ENCODE data around the gene CMTM2. TPM values are rescaled to one million over a fixed set of nuclear protein-coding genes. Genes with fewer than 3 reads are reported as not detected.
A peak's percentile ranks its signal among the peaks of the same experiment; 100 is the strongest.

CMTM2 gene
- total RNA-seq, 1 donor from 2014 or later, result not detected

DNA sequence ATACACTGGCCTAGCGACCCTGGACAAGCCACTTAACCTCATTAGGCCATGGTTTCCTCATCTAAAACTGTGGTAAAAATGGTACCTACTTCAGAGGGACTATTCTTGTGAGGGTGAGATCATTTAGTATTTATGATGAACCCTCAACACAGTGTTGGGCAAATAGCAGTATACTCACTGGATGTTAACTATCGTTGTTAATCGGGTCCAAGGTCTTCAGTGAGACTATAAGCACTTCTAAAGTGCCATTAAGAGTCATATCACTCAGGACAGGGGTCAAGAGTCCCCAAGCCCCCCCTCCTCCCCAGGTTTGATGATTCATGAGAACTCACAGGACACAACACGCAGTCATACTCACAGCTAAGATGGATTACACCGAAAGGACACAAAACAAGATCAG lies 40.4 kb upstream of the CMTM2 start:
- FAIRE-seq (no peak), DNase-seq (ENCODE audit: low read depth) (no peak)
- Histone ChIP-seq H3K79me2 (ENCODE audit: insufficient read depth, low read length) (no peaks in the 10 kb centered on the region), H3K4me2 (ENCODE audit: low read length) (no peak overlapping the region), H3K27ac (ENCODE audit: low read depth, low read length) (no peak overlapping the region), H3K27me3 (ENCODE audit: insufficient read depth, low read length) (no peaks in the 10 kb centered on the region), H3K4me3 (ENCODE audit: insufficient read depth, low read depth, low read length) (no peak overlapping the region), H4K20me1 (ENCODE audit: insufficient read depth, low read length) (no peaks in the 10 kb centered on the region), H2AFZ (ENCODE audit: low read depth, low read length) (no peak overlapping the region), H3K4me1 (ENCODE audit: insufficient read depth, low read length) (peaks cover 5% of the 10 kb centered on the region), H3K9ac (ENCODE audit: low read length) (no peak overlapping the region), H3K9me3 (ENCODE audit: insufficient read depth, low read depth, low read length) (no peaks in the 10 kb centered on the region), H3K36me3 (ENCODE audit: insufficient read depth, low read length) (peaks cover 5% of the 10 kb centered on the region)
- H3K4me3 Mint-ChIP-seq (ENCODE audit: unreplicated experiment), result no peak overlapping the region
- no peak overlapping the region for H3K27ac Mint-ChIP-seq (ENCODE audit: unreplicated experiment)
- peaks cover 9% of the 10 kb centered on the region for H3K27me3 Mint-ChIP-seq (ENCODE audit: low read depth, unreplicated experiment)
- peaks cover 11% of the 10 kb centered on the region for H3K4me1 Mint-ChIP-seq (ENCODE audit: low read depth, unreplicated experiment)
- no peak for TF ChIP-seq EZH2 (IDR thresholded peaks at IDR 0.05; ENCODE audit: insufficient read depth, low read length)
- TF ChIP-seq, protein P1, sequence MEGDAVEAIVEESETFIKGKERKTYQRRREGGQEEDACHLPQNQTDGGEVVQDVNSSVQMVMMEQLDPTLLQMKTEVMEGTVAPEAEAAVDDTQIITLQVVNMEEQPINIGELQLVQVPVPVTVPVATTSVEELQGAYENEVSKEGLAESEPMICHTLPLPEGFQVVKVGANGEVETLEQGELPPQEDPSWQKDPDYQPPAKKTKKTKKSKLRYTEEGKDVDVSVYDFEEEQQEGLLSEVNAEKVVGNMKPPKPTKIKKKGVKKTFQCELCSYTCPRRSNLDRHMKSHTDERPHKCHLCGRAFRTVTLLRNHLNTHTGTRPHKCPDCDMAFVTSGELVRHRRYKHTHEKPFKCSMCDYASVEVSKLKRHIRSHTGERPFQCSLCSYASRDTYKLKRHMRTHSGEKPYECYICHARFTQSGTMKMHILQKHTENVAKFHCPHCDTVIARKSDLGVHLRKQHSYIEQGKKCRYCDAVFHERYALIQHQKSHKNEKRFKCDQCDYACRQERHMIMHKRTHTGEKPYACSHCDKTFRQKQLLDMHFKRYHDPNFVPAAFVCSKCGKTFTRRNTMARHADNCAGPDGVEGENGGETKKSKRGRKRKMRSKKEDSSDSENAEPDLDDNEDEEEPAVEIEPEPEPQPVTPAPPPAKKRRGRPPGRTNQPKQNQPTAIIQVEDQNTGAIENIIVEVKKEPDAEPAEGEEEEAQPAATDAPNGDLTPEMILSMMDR (IDR thresholded peaks at IDR 0.05; ENCODE audit: insufficient read depth, low read depth, low read length), result no peak
- H3K9me3 Mint-ChIP-seq (ENCODE audit: unreplicated experiment), result peaks cover 3% of the 10 kb centered on the region
- peaks cover 23% of the 10 kb centered on the region for H3K36me3 Mint-ChIP-seq (ENCODE audit: low read depth, unreplicated experiment)

DNA sequence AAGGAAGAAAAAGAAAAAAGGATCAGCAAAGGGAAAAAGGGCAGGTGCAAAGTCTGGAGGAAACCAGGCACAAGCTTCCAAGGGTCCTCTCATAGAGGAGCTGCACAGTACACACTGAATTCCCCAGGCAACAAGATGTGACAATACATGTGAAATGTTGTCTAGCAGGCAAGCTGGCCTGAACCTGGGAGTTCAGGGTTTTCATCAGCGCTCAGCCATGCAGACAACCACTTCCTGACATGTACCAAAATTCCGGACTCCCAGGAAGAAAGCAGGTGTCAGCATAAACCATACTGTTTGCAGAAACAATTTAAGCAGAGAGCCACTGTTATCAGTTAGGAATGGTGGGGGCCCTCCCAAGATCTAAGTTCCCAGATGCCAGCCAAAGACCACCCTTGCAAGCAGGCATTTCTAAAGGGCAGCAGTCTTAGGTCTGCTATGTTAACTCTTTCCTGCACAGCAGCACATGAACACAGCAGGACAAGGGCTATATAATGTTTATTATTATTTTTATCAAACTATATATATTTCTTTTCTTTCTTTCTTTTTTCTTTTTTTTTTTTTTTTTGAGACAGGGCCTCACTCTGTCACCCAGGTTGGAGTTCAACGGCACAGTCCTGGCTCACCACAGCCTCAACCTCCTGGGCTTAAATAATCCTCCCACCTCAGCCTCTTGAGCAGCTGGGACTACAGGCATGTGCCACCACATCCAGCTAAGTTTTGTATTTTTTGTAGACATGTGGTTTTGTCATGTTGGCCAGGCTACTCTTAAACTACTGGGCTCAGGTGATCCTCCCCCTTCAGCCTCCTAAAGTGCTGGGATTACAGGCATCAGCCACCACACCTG lies 39.4 kb upstream of the CMTM2 start:
- H3K36me3 ChIP-seq (ENCODE audit: insufficient read depth, low read length), result peaks cover 5% of the 10 kb centered on the region
- H4K20me1 ChIP-seq (ENCODE audit: insufficient read depth, low read length), result no peaks in the 10 kb centered on the region
- H2AFZ ChIP-seq (ENCODE audit: low read depth, low read length), result no peak overlapping the region
- H3K9me3 ChIP-seq (ENCODE audit: insufficient read depth, low read depth, low read length), result no peaks in the 10 kb centered on the region
- peak; percentile 70 for DNase-seq (ENCODE audit: low read depth)
- FAIRE-seq, result no peak
- H3K9ac ChIP-seq (ENCODE audit: low read length), result no peak overlapping the region
- Mint-ChIP-seq H3K9me3 (ENCODE audit: unreplicated experiment) (peaks cover 1% of the 10 kb centered on the region), H3K4me1 (ENCODE audit: low read depth, unreplicated experiment) (peaks cover 11% of the 10 kb centered on the region), H3K27ac (ENCODE audit: unreplicated experiment) (no peak overlapping the region), H3K27me3 (ENCODE audit: low read depth, unreplicated experiment) (peaks cover 7% of the 10 kb centered on the region), H3K4me3 (ENCODE audit: unreplicated experiment) (no peak overlapping the region), H3K36me3 (ENCODE audit: low read depth, unreplicated experiment) (peaks cover 19% of the 10 kb centered on the region)
- H3K27ac ChIP-seq (ENCODE audit: low read depth, low read length), result no peak overlapping the region
- H3K4me3 ChIP-seq (ENCODE audit: insufficient read depth, low read depth, low read length), result no peak overlapping the region
- H3K4me1 ChIP-seq (ENCODE audit: insufficient read depth, low read length), result peaks cover 5% of the 10 kb centered on the region
- TF ChIP-seq EZH2 (IDR thresholded peaks at IDR 0.05; ENCODE audit: insufficient read depth, low read length), result no peak
- H3K79me2 ChIP-seq (ENCODE audit: insufficient read depth, low read length), result no peaks in the 10 kb centered on the region
- no peaks in the 10 kb centered on the region for H3K27me3 ChIP-seq (ENCODE audit: insufficient read depth, low read length)
- H3K4me2 ChIP-seq (ENCODE audit: low read length), result no peak overlapping the region

DNA sequence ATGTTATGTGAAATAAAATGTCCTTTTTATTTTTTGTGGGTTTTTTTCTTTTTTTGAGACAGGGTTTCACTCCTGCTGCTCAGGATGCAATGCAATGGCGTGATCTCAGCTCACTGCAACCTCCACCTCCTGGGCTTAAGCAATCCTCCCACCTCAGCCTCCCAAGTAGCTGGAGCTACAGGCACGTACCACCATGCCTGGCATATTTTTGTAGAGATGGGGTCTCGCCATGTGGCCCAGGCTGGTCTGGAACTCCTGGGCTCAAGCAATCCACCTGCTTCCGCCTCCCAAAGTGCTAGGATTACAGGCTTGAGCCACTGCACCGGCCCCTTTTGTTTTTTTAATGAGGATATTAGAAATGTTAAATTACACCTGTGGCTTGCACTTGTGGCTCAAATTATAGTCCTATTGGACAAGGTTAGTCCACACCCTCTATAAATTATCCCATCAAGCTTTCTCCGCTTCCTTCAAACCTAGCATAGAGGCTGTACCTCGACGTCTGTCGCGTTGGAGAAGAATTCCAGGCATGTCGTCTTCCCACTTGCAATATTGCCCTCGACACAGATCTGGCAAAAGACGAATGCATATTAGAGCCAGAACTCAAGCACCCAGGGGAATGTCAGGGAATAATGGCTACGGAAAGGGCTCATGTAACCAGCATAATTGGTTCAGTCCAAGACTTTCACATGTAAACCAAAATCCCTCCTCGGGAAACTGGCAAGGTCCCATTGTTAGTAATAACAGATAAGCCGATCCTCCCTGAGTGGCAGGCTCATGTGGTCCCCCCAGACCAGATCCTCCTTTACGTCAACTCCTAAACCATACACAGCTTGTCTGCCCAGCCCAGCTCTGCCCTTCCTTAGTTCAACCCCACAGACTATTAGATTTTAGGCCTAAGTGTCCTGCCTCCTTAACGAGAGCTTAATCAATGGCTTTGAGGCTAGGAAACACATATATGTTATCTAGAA lies 37.6 kb upstream of the CMTM2 start:
- no peak overlapping the region for H3K4me2 ChIP-seq (ENCODE audit: low read length)
- Mint-ChIP-seq H3K4me3 (ENCODE audit: unreplicated experiment) (no peak overlapping the region), H3K9me3 (ENCODE audit: unreplicated experiment) (peaks cover 1% of the 10 kb centered on the region), H3K36me3 (ENCODE audit: low read depth, unreplicated experiment) (peaks cover 22% of the 10 kb centered on the region), H3K27me3 (ENCODE audit: low read depth, unreplicated experiment) (peaks cover 7% of the 10 kb centered on the region), H3K4me1 (ENCODE audit: low read depth, unreplicated experiment) (peaks cover 11% of the 10 kb centered on the region), H3K27ac (ENCODE audit: unreplicated experiment) (no peak overlapping the region)
- DNase-seq (ENCODE audit: low read depth) (no peak), FAIRE-seq (no peak)
- peaks cover 5% of the 10 kb centered on the region for H3K4me1 ChIP-seq (ENCODE audit: insufficient read depth, low read length)
- no peaks in the 10 kb centered on the region for H3K9me3 ChIP-seq (ENCODE audit: insufficient read depth, low read depth, low read length)
- no peak overlapping the region for H3K9ac ChIP-seq (ENCODE audit: low read length)
- no peaks in the 10 kb centered on the region for H3K79me2 ChIP-seq (ENCODE audit: insufficient read depth, low read length)
- TF ChIP-seq, protein P1 (IDR thresholded peaks at IDR 0.05; ENCODE audit: insufficient read depth, low read depth, low read length), result no peak
- no peak for TF ChIP-seq EZH2 (IDR thresholded peaks at IDR 0.05; ENCODE audit: insufficient read depth, low read length)
- no peak overlapping the region for H2AFZ ChIP-seq (ENCODE audit: low read depth, low read length)
- no peaks in the 10 kb centered on the region for H3K27me3 ChIP-seq (ENCODE audit: insufficient read depth, low read length)
- no peak overlapping the region for H3K27ac ChIP-seq (ENCODE audit: low read depth, low read length)
- no peaks in the 10 kb centered on the region for H3K36me3 ChIP-seq (ENCODE audit: insufficient read depth, low read length)
- no peak overlapping the region for H3K4me3 ChIP-seq (ENCODE audit: insufficient read depth, low read depth, low read length)
- H4K20me1 ChIP-seq (ENCODE audit: insufficient read depth, low read length), result no peaks in the 10 kb centered on the region
